Measurements from ENCODE around the gene LCN10. TPM values are rescaled to one million over a fixed set of nuclear protein-coding genes. Genes with fewer than 3 reads are reported as not detected.

The LCN10 gene
- polyA plus RNA-seq, 3 donors = 0.16 TPM; not detected in 2

DNA sequence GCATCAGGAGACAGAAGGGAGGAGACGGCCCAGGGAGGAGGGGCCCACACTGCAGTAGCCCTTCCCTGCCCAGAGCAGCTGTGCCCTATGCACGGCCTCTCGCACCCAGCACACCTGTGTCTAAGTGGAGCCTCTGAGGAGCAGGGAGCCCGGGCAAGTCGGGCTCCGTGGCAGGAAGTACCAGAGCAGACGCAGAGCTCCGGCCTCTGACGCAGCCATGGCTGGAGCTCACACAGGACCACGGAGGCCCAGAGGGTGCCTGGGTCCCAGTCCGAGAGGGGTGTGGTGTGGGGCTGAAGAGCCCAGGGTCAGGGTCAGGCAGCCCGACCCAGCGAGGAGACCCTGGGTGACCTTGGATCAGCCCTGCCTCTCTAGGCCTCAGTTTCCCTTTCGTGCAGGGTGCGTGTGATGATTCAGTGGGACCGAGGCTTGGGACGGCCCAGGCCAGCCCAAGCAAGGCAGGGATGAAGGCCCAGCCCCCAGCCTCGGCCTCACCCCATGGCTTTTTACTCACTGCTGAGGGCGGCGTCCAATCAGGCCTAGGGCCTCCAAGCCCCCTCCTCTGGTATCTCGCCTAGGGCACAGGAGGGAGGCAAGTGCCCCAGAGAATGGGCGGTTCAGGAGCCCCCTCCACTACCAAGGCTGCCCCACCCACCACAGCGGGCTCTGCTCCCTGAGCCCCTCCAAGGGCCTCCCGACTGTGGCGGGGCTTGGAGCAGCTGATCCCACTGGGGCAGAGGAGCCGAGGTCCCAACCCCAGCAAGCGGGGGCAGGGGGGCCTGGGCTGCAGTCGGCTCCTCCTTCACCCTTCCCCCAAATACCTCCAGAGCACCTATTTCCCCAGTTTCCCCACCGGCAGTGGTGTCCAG is 51.2 kb downstream of the LCN10 start:
- TF ChIP-seq, protein P1, sequence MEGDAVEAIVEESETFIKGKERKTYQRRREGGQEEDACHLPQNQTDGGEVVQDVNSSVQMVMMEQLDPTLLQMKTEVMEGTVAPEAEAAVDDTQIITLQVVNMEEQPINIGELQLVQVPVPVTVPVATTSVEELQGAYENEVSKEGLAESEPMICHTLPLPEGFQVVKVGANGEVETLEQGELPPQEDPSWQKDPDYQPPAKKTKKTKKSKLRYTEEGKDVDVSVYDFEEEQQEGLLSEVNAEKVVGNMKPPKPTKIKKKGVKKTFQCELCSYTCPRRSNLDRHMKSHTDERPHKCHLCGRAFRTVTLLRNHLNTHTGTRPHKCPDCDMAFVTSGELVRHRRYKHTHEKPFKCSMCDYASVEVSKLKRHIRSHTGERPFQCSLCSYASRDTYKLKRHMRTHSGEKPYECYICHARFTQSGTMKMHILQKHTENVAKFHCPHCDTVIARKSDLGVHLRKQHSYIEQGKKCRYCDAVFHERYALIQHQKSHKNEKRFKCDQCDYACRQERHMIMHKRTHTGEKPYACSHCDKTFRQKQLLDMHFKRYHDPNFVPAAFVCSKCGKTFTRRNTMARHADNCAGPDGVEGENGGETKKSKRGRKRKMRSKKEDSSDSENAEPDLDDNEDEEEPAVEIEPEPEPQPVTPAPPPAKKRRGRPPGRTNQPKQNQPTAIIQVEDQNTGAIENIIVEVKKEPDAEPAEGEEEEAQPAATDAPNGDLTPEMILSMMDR (IDR thresholded peaks at IDR 0.05) = no peak
- peaks cover 3% of the 10 kb centered on the region for H3K79me2 ChIP-seq (ENCODE audit: insufficient read depth, low read length)
- no peak overlapping the region for H2AFZ ChIP-seq (ENCODE audit: insufficient read depth, low read depth, low read length, poor library complexity, severe bottlenecking)
- no peak for DNase-seq
- Mint-ChIP-seq H3K4me1 (peaks cover 18% of the 10 kb centered on the region), H3K27me3 (ENCODE audit: low read depth in 3 of 3) (peaks cover 2 to 4% (median 3%) of the 10 kb centered on the region in 3 donors), H3K27ac (no peak overlapping the region), H3K4me3 (no peak overlapping the region), H3K36me3 (no peaks in the 10 kb centered on the region), H3K9me3 (peaks cover 0 to 3% (median 0%) of the 10 kb centered on the region in 7 donors)
- H3K4me3 ChIP-seq (replicated peaks in 1 of 3; ENCODE audit: low read depth in 2 of 3, low read length in 3 of 3) = no peak overlapping the region
- no peak overlapping the region for H3K4me2 ChIP-seq (replicated peaks; ENCODE audit: extremely low read depth, low read length, poor library complexity, severe bottlenecking)
- WGBS (ENCODE audit: insufficient coverage) = 96% methylated on average over 23 of the region's 29 CpGs
- no peak overlapping the region for H3K27ac ChIP-seq (ENCODE audit: low read depth in 1 of 2, low read length in 2 of 2)
- no peak overlapping the region for H3K9ac ChIP-seq (ENCODE audit: insufficient read depth, low read length, poor library complexity, severe bottlenecking)
- no peaks in the 10 kb centered on the region for H3K9me3 ChIP-seq (replicated peaks in 1 of 2; ENCODE audit: control insufficient read depth in 1 of 2, insufficient read depth in 1 of 2, low read length in 2 of 2)
- intact Hi-C loops (cut with micrococcal nuclease) = no loop called here
- no peaks in the 10 kb centered on the region for H4K20me1 ChIP-seq (ENCODE audit: insufficient read depth, low read length)
- H3K36me3 ChIP-seq (replicated peaks in 1 of 2; ENCODE audit: control insufficient read depth in 1 of 2, insufficient read depth in 2 of 2, low read length in 2 of 2) = no peaks in the 10 kb centered on the region
- no peaks in the 10 kb centered on the region for H3K27me3 ChIP-seq (ENCODE audit: control insufficient read depth in 2 of 2, insufficient read depth in 2 of 2, low read length in 2 of 2)
- peaks cover 34 to 37% of the 10 kb centered on the region in 2 donors for H3K4me1 ChIP-seq (ENCODE audit: control insufficient read depth in 1 of 2, insufficient read depth in 2 of 2, low read length in 2 of 2)

DNA sequence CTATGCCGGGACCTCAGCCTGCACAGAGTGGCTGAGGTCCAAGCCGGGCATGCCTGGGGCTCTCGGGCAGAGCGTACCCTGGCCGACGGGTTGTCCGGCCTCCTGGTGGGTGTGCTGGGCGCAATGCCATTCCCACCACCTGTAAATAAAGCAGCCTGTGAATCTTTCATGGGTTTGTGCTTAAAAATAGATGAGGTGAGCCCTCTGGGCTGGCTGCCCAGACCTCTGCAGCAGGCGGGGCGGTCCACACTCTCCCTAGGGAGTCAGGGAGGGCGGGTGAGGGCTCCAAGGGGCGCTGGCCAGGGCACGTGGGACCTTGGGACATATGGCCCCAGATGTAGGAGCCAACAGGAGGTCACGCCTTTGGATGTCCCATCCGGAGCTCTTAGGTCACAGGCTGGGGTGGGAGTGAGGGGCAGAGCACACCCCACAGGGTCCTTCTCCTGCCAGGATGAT is 51.9 kb downstream of the LCN10 start:
- no peaks in the 10 kb centered on the region for H3K36me3 ChIP-seq (replicated peaks in 1 of 2; ENCODE audit: control insufficient read depth in 1 of 2, insufficient read depth in 2 of 2, low read length in 2 of 2)
- WGBS (ENCODE audit: insufficient coverage) = 100% methylated on average over 7 of the region's 15 CpGs
- TF ChIP-seq, protein P1 (IDR thresholded peaks at IDR 0.05) = no peak
- H2AFZ ChIP-seq (ENCODE audit: insufficient read depth, low read depth, low read length, poor library complexity, severe bottlenecking) = no peak overlapping the region
- no peak overlapping the region for H3K4me2 ChIP-seq (replicated peaks; ENCODE audit: extremely low read depth, low read length, poor library complexity, severe bottlenecking)
- H3K9me3 ChIP-seq (replicated peaks in 1 of 2; ENCODE audit: control insufficient read depth in 1 of 2, insufficient read depth in 1 of 2, low read length in 2 of 2) = no peaks in the 10 kb centered on the region
- Mint-ChIP-seq H3K27ac (no peak overlapping the region), H3K4me1 (peaks cover 19% of the 10 kb centered on the region), H3K27me3 (ENCODE audit: low read depth in 3 of 3) (peaks cover 2 to 4% (median 3%) of the 10 kb centered on the region in 3 donors), H3K36me3 (no peaks in the 10 kb centered on the region), H3K9me3 (peaks cover 0 to 3% (median 0%) of the 10 kb centered on the region in 7 donors), H3K4me3 (no peak overlapping the region)
- peaks cover 5% of the 10 kb centered on the region for H4K20me1 ChIP-seq (ENCODE audit: insufficient read depth, low read length)
- no peak overlapping the region for H3K27ac ChIP-seq (ENCODE audit: low read depth in 1 of 2, low read length in 2 of 2)
- intact Hi-C loops (cut with micrococcal nuclease) = no loop called here
- peaks cover 30 to 37% of the 10 kb centered on the region in 2 donors for H3K4me1 ChIP-seq (ENCODE audit: control insufficient read depth in 1 of 2, insufficient read depth in 2 of 2, low read length in 2 of 2)
- H3K9ac ChIP-seq (ENCODE audit: insufficient read depth, low read length, poor library complexity, severe bottlenecking) = no peak overlapping the region
- H3K79me2 ChIP-seq (ENCODE audit: insufficient read depth, low read length) = peaks cover 10% of the 10 kb centered on the region
- no peak overlapping the region for H3K4me3 ChIP-seq (replicated peaks in 1 of 3; ENCODE audit: low read depth in 2 of 3, low read length in 3 of 3)
- no peak for DNase-seq
- no peaks in the 10 kb centered on the region for H3K27me3 ChIP-seq (ENCODE audit: control insufficient read depth in 2 of 2, insufficient read depth in 2 of 2, low read length in 2 of 2)

Measured in CD14-positive monocyte (primary cell).